Osteoblast (primary cell): ENCODE measurements around the gene MATN4. TPM values are rescaled to one million over a fixed set of nuclear protein-coding genes. Genes with fewer than 3 reads are reported as not detected.
A peak's percentile ranks its signal among the peaks of the same experiment; 100 is the strongest.

Source experiments
- DNase-seq: peaks from one replicate; pipeline ENCODE4 v3.0.0; 2011; ENCODE audit warnings: low spot score, mixed read lengths; ENCODE audit not compliant: insufficient read length; ENCODE audit errors: missing footprints
- H2AFZ ChIP-seq: 2 replicates; pipeline ENCODE4 v1.6.0; 2011; ENCODE audit warnings: mild to moderate bottlenecking, low read length
- H3K27ac ChIP-seq: 2 replicates; pipeline ENCODE4 v1.5.1; 2011; ENCODE audit warnings: mild to moderate bottlenecking, low read depth, low read length, moderate library complexity
- H3K27me3 ChIP-seq: 2 replicates; pipeline ENCODE4 v1.6.0; 2012; ENCODE audit warnings: mild to moderate bottlenecking, control low read depth, inconsistent platforms, low read length, moderate library complexity; ENCODE audit not compliant: insufficient read depth
- H3K36me3 ChIP-seq: 2 replicates; pipeline ENCODE4 v1.5.1; 2011; ENCODE audit warnings: mild to moderate bottlenecking, low read length, control low read depth, moderate library complexity; ENCODE audit not compliant: insufficient read depth
- H3K4me1 ChIP-seq: 2 replicates; pipeline ENCODE4 v1.5.1; 2011; ENCODE audit warnings: mild to moderate bottlenecking, low read length, control low read depth, moderate library complexity; ENCODE audit not compliant: insufficient read depth
- H3K4me2 ChIP-seq: 2 replicates; pipeline ENCODE4 v1.6.0; 2011; ENCODE audit warnings: mild to moderate bottlenecking, low read length; ENCODE audit not compliant: insufficient read depth
- H3K4me3 ChIP-seq: fragments of 200-600 bp; sonication (generic); 3 replicates; pipeline ENCODE4 v1.5.1; 2012; ENCODE audit warnings: mild to moderate bottlenecking, low read length, inconsistent platforms; ENCODE audit not compliant: insufficient read depth
- H3K79me2 ChIP-seq: 2 replicates; pipeline ENCODE4 v1.6.0; 2012; ENCODE audit warnings: mild to moderate bottlenecking, low read length, control low read depth, inconsistent platforms; ENCODE audit not compliant: insufficient read depth
- H3K9me3 ChIP-seq: 2 replicates; pipeline ENCODE4 v1.5.1; 2011; ENCODE audit warnings: low read depth, low read length, control low read depth
- H4K20me1 ChIP-seq: 2 replicates; pipeline ENCODE4 v1.6.0; 2012; ENCODE audit warnings: mild to moderate bottlenecking, low read length, control low read depth; ENCODE audit not compliant: insufficient read depth
- total RNA-seq: library from RNA; depleted of rRNA; stranded (reverse); fragments of >200 nt; gene quantifications from 2 replicates; pipeline ENCODE4 v1.2.3, GENCODE V29; 2012
- TF ChIP-seq, protein P1 (sequence below): IDR thresholded peaks from 2 replicates; pipeline ENCODE4 v1.5.1; 2011; ENCODE audit warnings: mild to moderate bottlenecking, low read depth, low read length, moderate library complexity; ENCODE audit errors: extremely low read depth

The MATN4 gene
- total RNA-seq, 1 donor, result under 0.01 TPM

GRCh38 chr20:45347936-45348778 lies 40.1 kb upstream of the MATN4 start, which contains the start of gene SDC4:
Gene SDC4 (minus strand): TSS chr20:45348424. CDS start chr20:45348384, 40 bp downstream.
- H2AFZ ChIP-seq, result no peak within 1 kb of the TSS

DNA sequence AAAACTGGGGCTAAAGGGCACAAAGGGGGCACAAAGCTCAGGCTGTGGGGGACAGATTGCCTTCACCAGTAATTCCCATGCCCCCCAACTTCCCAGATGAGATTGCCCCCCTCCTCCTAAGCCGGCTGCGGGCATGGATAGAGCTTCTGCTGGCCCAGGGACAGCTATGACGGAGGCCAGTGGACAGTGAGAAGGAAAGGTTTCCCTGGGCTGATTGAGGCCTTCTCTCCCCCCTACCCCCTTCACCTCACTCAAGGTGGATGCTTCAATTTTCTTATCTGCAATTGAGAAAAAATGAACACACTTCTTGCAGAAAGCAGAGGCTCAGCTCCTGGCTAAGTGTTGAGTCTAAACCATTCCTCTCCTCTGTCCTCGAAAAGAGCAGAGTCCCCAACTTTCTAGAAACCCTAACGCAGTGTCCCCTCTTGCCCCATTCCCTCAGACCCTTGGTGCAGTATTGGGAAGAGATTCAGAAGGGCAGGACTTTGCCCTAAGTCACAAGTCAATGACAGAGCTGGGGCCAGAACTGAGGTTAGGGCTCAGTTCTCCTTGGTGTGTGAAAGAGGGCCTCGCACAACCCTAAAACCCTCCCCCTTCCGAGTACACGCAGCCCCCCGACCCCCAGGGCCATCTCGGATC lies 39.3 kb upstream of the MATN4 start:
- H3K36me3 ChIP-seq, result peaks cover 23% of the 10 kb centered on the region
- H3K9me3 ChIP-seq, result no peaks in the 10 kb centered on the region
- peak overlapping the region; percentile 90 for H3K4me3 ChIP-seq
- H3K4me2 ChIP-seq, result peak overlapping the region; percentile 91
- peaks cover 52% of the 10 kb centered on the region for H3K4me1 ChIP-seq
- TF ChIP-seq, protein P1, sequence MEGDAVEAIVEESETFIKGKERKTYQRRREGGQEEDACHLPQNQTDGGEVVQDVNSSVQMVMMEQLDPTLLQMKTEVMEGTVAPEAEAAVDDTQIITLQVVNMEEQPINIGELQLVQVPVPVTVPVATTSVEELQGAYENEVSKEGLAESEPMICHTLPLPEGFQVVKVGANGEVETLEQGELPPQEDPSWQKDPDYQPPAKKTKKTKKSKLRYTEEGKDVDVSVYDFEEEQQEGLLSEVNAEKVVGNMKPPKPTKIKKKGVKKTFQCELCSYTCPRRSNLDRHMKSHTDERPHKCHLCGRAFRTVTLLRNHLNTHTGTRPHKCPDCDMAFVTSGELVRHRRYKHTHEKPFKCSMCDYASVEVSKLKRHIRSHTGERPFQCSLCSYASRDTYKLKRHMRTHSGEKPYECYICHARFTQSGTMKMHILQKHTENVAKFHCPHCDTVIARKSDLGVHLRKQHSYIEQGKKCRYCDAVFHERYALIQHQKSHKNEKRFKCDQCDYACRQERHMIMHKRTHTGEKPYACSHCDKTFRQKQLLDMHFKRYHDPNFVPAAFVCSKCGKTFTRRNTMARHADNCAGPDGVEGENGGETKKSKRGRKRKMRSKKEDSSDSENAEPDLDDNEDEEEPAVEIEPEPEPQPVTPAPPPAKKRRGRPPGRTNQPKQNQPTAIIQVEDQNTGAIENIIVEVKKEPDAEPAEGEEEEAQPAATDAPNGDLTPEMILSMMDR, result no peak
- H3K27ac ChIP-seq, result peak overlapping the region; percentile 100
- H2AFZ ChIP-seq, result no peak overlapping the region
- peak; percentile 82 for DNase-seq
- no peaks in the 10 kb centered on the region for H3K27me3 ChIP-seq
- H4K20me1 ChIP-seq, result peaks cover 41% of the 10 kb centered on the region
- H3K79me2 ChIP-seq, result peaks cover 58% of the 10 kb centered on the region

More at GRCh38 chr20:45347936-45348778, 40.1 kb upstream of the MATN4 start, which contains the start of gene SDC4:
- Histone ChIP-seq H3K79me2 (peaks cover 51% of the 10 kb centered on the region), H4K20me1 (peaks cover 41% of the 10 kb centered on the region), H3K36me3 (peaks cover 23% of the 10 kb centered on the region), H3K27ac (peak within 1 kb of the TSS; percentile 100), H3K4me3 (peak within 1 kb of the TSS; percentile 90), H3K4me2 (peak within 1 kb of the TSS; percentile 91), H3K4me1 (peaks cover 44% of the 10 kb centered on the region), H3K27me3 (no peaks in the 10 kb centered on the region), H3K9me3 (no peaks in the 10 kb centered on the region)
- TF ChIP-seq, protein P1, result no peak
- peak; percentile 93 for DNase-seq

GRCh38 chr20:45346851-45347250 lies 38.8 kb upstream of the MATN4 start:
- H2AFZ ChIP-seq, result no peak overlapping the region
- peak; percentile 45 for DNase-seq
- peaks cover 64% of the 10 kb centered on the region for H3K79me2 ChIP-seq
- H3K4me2 ChIP-seq, result peak overlapping the region; percentile 91
- peaks cover 25% of the 10 kb centered on the region for H3K36me3 ChIP-seq
- peaks cover 57% of the 10 kb centered on the region for H3K4me1 ChIP-seq
- TF ChIP-seq, protein P1, result no peak
- H3K4me3 ChIP-seq, result peak overlapping the region; percentile 90
- H3K27me3 ChIP-seq, result no peaks in the 10 kb centered on the region
- no peaks in the 10 kb centered on the region for H3K9me3 ChIP-seq
- peak overlapping the region; percentile 100 for H3K27ac ChIP-seq
- H4K20me1 ChIP-seq, result peaks cover 46% of the 10 kb centered on the region

- peak overlapping the region; percentile 91 for H3K4me2 ChIP-seq
- peak overlapping the region; percentile 90 for H3K4me3 ChIP-seq
- H3K79me2 ChIP-seq, result peaks cover 69% of the 10 kb centered on the region
- peak overlapping the region; percentile 100 for H3K27ac ChIP-seq
- no peak for DNase-seq
- peaks cover 31% of the 10 kb centered on the region for H3K36me3 ChIP-seq
- H3K9me3 ChIP-seq, result no peaks in the 10 kb centered on the region
- no peaks in the 10 kb centered on the region for H3K27me3 ChIP-seq
- TF ChIP-seq, protein P1, result no peak
- peaks cover 63% of the 10 kb centered on the region for H3K4me1 ChIP-seq
- no peak overlapping the region for H2AFZ ChIP-seq
- H4K20me1 ChIP-seq, result peaks cover 50% of the 10 kb centered on the region
Measured at GRCh38 chr20:45346291-45346718, 38.2 kb upstream of the MATN4 start.
